NT2/D1 (cell line): Measurements from ENCODE around the gene BIRC6.
"Not testable (repeated sequence)": the region's sequence is repeated elsewhere in the genome, so short reads cannot be mapped to it uniquely, and the experiment has no call there.

Source experiments
- DNase-seq: peaks from one replicate; pipeline ENCODE4 v3.0.0-alpha.2; 2011; ENCODE audit warnings: low read depth, low spot score
- H3K27me3 ChIP-seq: 2 replicates; pipeline ENCODE4 v1.6.0; 2011; ENCODE audit warnings: mild to moderate bottlenecking; ENCODE audit not compliant: insufficient read length, insufficient read depth
- H3K36me3 ChIP-seq: 2 replicates; pipeline ENCODE4 v1.6.1; 2011; ENCODE audit warnings: mild to moderate bottlenecking, low read length, mixed read lengths; ENCODE audit not compliant: insufficient read depth, insufficient read length
- H3K4me1 ChIP-seq: 2 replicates; pipeline ENCODE4 v1.5.1; 2011; ENCODE audit not compliant: insufficient read depth, insufficient read length
- H3K4me3 ChIP-seq: 2 replicates; pipeline ENCODE4 v1.5.1; 2011; ENCODE audit warnings: low read depth; ENCODE audit not compliant: insufficient read length
- H3K9ac ChIP-seq: 2 replicates; pipeline ENCODE4 v1.6.0; 2011; ENCODE audit warnings: low read depth; ENCODE audit not compliant: insufficient read length
- H3K9me3 ChIP-seq: 2 replicates; pipeline ENCODE4 v1.5.1; 2011; ENCODE audit warnings: mild to moderate bottlenecking, low read length; ENCODE audit not compliant: insufficient read depth
- SUZ12 ChIP-seq: IDR thresholded peaks from 2 replicates; pipeline ENCODE4 v1.6.1; 2011; ENCODE audit not compliant: insufficient read length, insufficient read depth; ENCODE audit errors: extremely low read depth
- YY1 ChIP-seq: IDR thresholded peaks from 2 replicates; pipeline ENCODE4 v1.6.1; 2011; ENCODE audit not compliant: insufficient read length, insufficient read depth
- ZNF274 ChIP-seq: IDR thresholded peaks from 2 replicates; pipeline ENCODE4 v1.6.1; 2011; ENCODE audit warnings: mild to moderate bottlenecking, low read depth, low read length

BIRC6 gene

DNA sequence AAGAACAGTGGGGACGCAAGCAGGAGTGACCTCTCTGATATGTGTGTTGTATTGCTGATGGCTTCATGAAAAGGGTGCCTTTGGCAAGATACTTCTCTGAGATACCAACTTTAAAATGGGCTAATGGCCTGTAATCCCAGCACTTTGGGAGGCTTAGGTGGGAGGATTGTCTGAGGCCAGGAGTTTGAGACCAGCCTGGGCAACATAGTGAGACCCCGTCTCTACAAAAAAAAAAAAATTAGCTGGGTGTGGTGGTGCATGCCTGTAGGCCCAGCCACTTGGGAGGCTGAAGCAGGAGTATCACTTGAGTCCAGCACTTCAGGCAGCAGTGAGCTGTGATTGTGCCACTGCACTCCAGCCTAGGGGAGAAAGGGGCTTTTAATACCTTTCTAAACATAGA is 9.8 kb downstream of the BIRC6 start:
- Histone ChIP-seq H3K9ac (no peak overlapping the region), H3K9me3 (no peaks in the 10 kb centered on the region), H3K4me1 (no peaks in the 10 kb centered on the region), H3K36me3 (peaks cover under 1% of the 10 kb centered on the region), H3K27me3 (no peaks in the 10 kb centered on the region), H3K4me3 (no peak overlapping the region)
- TF ChIP-seq ZNF274 (no peak), SUZ12 (no peak), YY1 (no peak)
- no peak for DNase-seq

DNA sequence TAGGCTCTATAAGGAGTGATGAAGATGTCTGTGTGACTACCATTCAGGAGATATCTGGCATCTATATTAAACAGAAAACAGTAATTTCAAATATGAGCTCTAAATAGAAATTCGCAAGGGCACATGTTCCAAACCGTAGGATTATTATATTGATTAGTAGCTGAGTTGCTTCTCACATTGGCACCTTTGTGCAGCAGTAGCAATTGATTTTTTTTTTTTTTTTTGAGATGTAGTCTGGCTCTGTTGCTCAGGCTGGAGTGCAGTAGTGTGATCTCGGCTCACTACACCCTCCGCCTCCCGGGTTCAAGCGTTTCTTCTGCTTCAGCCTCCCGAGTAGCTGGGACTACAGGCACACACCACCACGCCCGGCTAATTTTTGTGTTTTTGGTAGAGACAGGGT is 12.4 kb downstream of the BIRC6 start:
- DNase-seq = no peak
- TF ChIP-seq YY1 (no peak), ZNF274 (no peak), SUZ12 (no peak)
- no peak overlapping the region for H3K4me3 ChIP-seq
- H3K27me3 ChIP-seq = no peaks in the 10 kb centered on the region
- no peaks in the 10 kb centered on the region for H3K4me1 ChIP-seq
- H3K9me3 ChIP-seq = no peaks in the 10 kb centered on the region
- H3K36me3 ChIP-seq = no peaks in the 10 kb centered on the region
- no peak overlapping the region for H3K9ac ChIP-seq

DNA sequence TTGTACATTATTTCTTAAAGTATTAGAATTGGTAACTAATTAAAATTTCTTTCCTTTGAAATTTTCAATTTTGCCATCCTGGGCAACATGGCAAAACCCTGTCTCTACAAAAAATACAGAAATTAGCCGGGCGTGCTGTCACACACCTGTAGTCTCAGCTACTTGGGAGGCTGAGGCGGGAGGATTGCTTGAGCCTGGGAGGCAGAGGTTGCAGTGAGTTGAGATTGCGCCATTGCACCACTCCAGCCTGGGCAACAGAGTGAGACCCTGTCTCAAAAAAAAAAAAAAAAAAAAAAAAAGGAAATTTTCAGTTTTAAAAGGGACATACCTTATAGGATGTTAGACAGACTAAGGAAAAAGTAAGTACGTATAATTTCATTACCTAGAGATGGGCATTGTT is 14.1 kb downstream of the BIRC6 start:
- not testable (repeated sequence) for DNase-seq, H3K9ac ChIP-seq, H3K36me3 ChIP-seq, H3K4me3 ChIP-seq, H3K27me3 ChIP-seq, H3K9me3 ChIP-seq, H3K4me1 ChIP-seq

- Histone ChIP-seq H3K4me3 (no peak overlapping the region), H3K36me3 (no peaks in the 10 kb centered on the region), H3K9ac (no peak overlapping the region), H3K4me1 (no peaks in the 10 kb centered on the region), H3K27me3 (no peaks in the 10 kb centered on the region), H3K9me3 (no peaks in the 10 kb centered on the region)
- TF ChIP-seq ZNF274 (no peak), YY1 (no peak), SUZ12 (no peak)
- no peak for DNase-seq
These were observed 15.8 kb downstream of the BIRC6 start for GRCh38 chr2:32372519-32373182.

GRCh38 chr2:32375228-32375892 is 18.5 kb downstream of the BIRC6 start:
- H3K4me1 ChIP-seq = no peaks in the 10 kb centered on the region
- TF ChIP-seq SUZ12 (no peak), ZNF274 (no peak), YY1 (no peak)
- peak; percentile 15 for DNase-seq
- no peaks in the 10 kb centered on the region for H3K9me3 ChIP-seq
- no peak overlapping the region for H3K9ac ChIP-seq
- H3K36me3 ChIP-seq = peaks cover 6% of the 10 kb centered on the region
- no peak overlapping the region for H3K4me3 ChIP-seq
- no peaks in the 10 kb centered on the region for H3K27me3 ChIP-seq

- Histone ChIP-seq H3K4me1 (no peaks in the 10 kb centered on the region), H3K36me3 (peaks cover 16% of the 10 kb centered on the region), H3K9me3 (no peaks in the 10 kb centered on the region), H3K27me3 (no peaks in the 10 kb centered on the region), H3K9ac (no peak overlapping the region), H3K4me3 (no peak overlapping the region)
- no peak for DNase-seq
- no peak for TF ChIP-seq SUZ12
- TF ChIP-seq YY1 = no peak
- no peak for TF ChIP-seq ZNF274
These were observed 19.9 kb downstream of the BIRC6 start for GRCh38 chr2:32376756-32377155.

DNA sequence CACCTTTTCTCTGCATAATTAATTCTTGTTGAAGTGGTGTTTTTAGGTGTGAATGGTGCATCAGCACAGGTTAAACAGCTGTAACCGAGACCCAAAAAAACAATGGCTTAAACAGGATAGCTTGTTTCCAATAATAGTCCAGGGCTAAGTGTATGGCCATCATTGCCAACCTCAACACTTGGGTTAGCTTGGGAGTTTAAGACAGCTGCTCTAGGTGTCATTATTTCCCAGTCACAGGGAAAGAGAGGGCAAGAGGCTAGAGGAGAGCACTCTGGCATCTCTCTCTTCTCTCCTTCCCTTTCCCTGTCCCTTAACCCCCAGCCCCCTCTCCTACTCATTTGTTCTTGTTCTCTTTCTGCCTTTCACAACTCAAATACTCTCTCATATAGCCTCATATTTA is 21.1 kb downstream of the BIRC6 start:
- TF ChIP-seq ZNF274 (no peak), YY1 (no peak), SUZ12 (no peak)
- no peak overlapping the region for H3K4me3 ChIP-seq
- DNase-seq = no peak
- H3K27me3 ChIP-seq = no peaks in the 10 kb centered on the region
- H3K9ac ChIP-seq = no peak overlapping the region
- peaks cover 25% of the 10 kb centered on the region for H3K36me3 ChIP-seq
- no peaks in the 10 kb centered on the region for H3K9me3 ChIP-seq
- H3K4me1 ChIP-seq = no peaks in the 10 kb centered on the region

- no peak overlapping the region for H3K9ac ChIP-seq
- no peaks in the 10 kb centered on the region for H3K9me3 ChIP-seq
- H3K4me3 ChIP-seq = no peak overlapping the region
- no peaks in the 10 kb centered on the region for H3K4me1 ChIP-seq
- no peak for DNase-seq
- TF ChIP-seq SUZ12 = no peak
- no peak for TF ChIP-seq ZNF274
- TF ChIP-seq YY1 = no peak
- peaks cover 32% of the 10 kb centered on the region for H3K36me3 ChIP-seq
- no peaks in the 10 kb centered on the region for H3K27me3 ChIP-seq
These were observed 22.5 kb downstream of the BIRC6 start for GRCh38 chr2:32379352-32379751.
